Aorta (tissue), 5 donors: ENCODE measurements around the gene NOTCH2. TPM values are rescaled to one million over a fixed set of nuclear protein-coding genes. Genes with fewer than 3 reads are reported as not detected.

ENCODE experiments used
- ATAC-seq: fragments of 200-7000 bp; cut with Tn5 transposase; one replicate; pipeline ENCODE4 v1.9.1; 2022; ENCODE audit warnings: moderate library complexity; ENCODE audit not compliant: low FRiP score
- DNase-seq, 2 donors: peaks; one replicate each; pipeline ENCODE4 v3.0.0-alpha.2; 2020
- H3K27ac ChIP-seq, 2 donors: one replicate each; pipeline ENCODE4 v1.5.1; 2013; ENCODE audit warnings: low read length in 2 of 2, mild to moderate bottlenecking in 2 of 2, moderate library complexity in 2 of 2, control low read depth in 1 of 2, inconsistent platforms in 1 of 2, low read depth in 1 of 2
- H3K27me3 ChIP-seq, 2 donors: one replicate each; pipeline ENCODE4 v1.6.1; 2013; ENCODE audit warnings: control low read depth in 1 of 2, low read length in 1 of 2, mild to moderate bottlenecking in 1 of 2, moderate library complexity in 1 of 2; ENCODE audit not compliant: insufficient read depth in 2 of 2, control insufficient read depth in 1 of 2
- H3K36me3 ChIP-seq, 2 donors: one replicate each; pipeline ENCODE4 v1.6.1; 2013; ENCODE audit warnings: control low read depth in 1 of 2, low read length in 1 of 2, mild to moderate bottlenecking in 1 of 2; ENCODE audit not compliant: insufficient read depth in 2 of 2, control insufficient read depth in 1 of 2
- H3K4me1 ChIP-seq, 2 donors: one replicate each; pipeline ENCODE4 v1.6.1; 2013; ENCODE audit warnings: low read length in 2 of 2, control low read depth in 1 of 2, mild to moderate bottlenecking in 1 of 2, moderate library complexity in 1 of 2; ENCODE audit not compliant: insufficient read depth in 2 of 2, control insufficient read depth in 1 of 2
- H3K4me3 ChIP-seq, 2 donors: one replicate each; pipeline ENCODE4 v1.5.1; 2013; ENCODE audit warnings: low read length in 2 of 2, control low read depth in 1 of 2, mild to moderate bottlenecking in 1 of 2
- H3K9me3 ChIP-seq: one replicate; pipeline ENCODE4 v1.6.1; 2013; ENCODE audit warnings: mild to moderate bottlenecking, low read length; ENCODE audit not compliant: control insufficient read depth
- WGBS, 2 donors: extraction: QIAGEN DNeasy Blood & Tissue Kit; methylation state at CpG; one replicate each; pipeline ENCODE4 v1.1.7; 2013; 5-methylcytosine and 5-hydroxymethylcytosine counted together
- intact Hi-C, 2 donors: fragments of 100-400 bp; cut with DNase I; formaldehyde crosslinking; loops; one replicate each; pipeline versions ENCODE4 v1.14.2 to v1.15.0; 2022
- polyA plus RNA-seq, 2 donors: library from polyadenylated mRNA; stranded (reverse); fragments of 200-250 nt; gene quantifications; one replicate each; pipeline ENCODE4 v1.2.3, GENCODE V29; 2013
- total RNA-seq, 2 donors: library from RNA; stranded (reverse); fragmentation: NEBNext Ultra II Directional; extraction: Animal tissue kit (Norgen Biotek cat#: 25700); gene quantifications; one replicate each; pipeline ENCODE4 v1.2.1, GENCODE V29; 2021
- donor health status: healthy with polysubstance abuse.
- donor health status: Bipolar disorder and iron deficiency.
- donor health status: DM: no; HTN: no; CAD: no.
- donor health status: DM: no; HTN: no; CAD: no.
- donor health status: DM: yes; HTN: yes; CAD: no.

The NOTCH2 gene
- total and polyA plus RNA-seq, 4 donors, result 6.8 to 216 (median 110) TPM

DNA sequence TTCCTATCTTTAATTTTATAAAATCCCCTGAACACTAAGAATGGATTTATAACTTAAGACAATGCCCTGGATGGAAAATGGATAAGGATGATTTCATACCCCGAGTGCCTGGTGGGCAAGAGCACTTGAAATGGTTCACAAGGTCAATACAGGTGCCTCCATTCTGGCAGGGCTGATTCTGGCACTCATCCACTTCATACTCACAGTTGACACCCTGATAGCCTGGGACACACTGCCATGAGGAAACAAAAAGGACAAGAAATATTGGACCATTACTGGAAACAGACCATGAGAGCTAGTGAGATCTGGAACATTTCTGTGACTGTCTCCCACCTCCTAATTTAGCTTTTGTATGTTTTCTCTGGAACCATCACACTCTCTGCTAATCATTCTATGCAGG is 134.1 kb downstream of the NOTCH2 start:
- no peak for DNase-seq
- no peak for ATAC-seq
- intact Hi-C loops, result no loop called here
- H3K36me3 ChIP-seq, result peaks cover 8 to 10% of the 10 kb centered on the region in 2 donors
- H3K4me3 ChIP-seq, result no peak overlapping the region
- peaks cover 1% of the 10 kb centered on the region for H3K9me3 ChIP-seq
- 69 to 76% methylated on average over 1 of the region's 1 CpG for WGBS, 2 donors
- H3K27me3 ChIP-seq, result no peaks in the 10 kb centered on the region
- no peak overlapping the region for H3K27ac ChIP-seq
- H3K4me1 ChIP-seq, result no peaks in the 10 kb centered on the region

DNA sequence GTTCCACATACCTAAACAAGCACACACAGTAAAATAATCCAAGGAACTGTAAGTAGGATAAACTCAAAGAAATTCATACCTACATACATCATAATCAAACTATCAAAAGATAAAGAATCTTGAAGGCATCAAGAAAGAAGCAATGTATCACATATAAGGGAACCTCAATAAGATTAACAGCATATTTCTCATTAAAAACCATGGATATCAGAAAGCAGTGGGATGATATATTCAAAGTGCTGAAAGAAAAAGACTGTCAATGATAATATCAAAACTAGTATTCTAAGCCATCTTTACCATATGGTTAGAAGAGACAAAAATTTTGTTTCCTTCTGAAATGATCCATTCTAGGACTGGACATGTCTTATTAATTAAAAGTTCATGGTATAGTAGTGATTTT is 136.1 kb downstream of the NOTCH2 start:
- Histone ChIP-seq H3K4me1 (no peaks in the 10 kb centered on the region), H3K27me3 (no peaks in the 10 kb centered on the region), H3K27ac (no peak overlapping the region), H3K36me3 (peaks cover 6 to 16% of the 10 kb centered on the region in 2 donors), H3K9me3 (peaks cover 1% of the 10 kb centered on the region), H3K4me3 (no peak overlapping the region)
- intact Hi-C loops, result no loop called here
- DNase-seq (no peak), ATAC-seq (no peak)

DNA sequence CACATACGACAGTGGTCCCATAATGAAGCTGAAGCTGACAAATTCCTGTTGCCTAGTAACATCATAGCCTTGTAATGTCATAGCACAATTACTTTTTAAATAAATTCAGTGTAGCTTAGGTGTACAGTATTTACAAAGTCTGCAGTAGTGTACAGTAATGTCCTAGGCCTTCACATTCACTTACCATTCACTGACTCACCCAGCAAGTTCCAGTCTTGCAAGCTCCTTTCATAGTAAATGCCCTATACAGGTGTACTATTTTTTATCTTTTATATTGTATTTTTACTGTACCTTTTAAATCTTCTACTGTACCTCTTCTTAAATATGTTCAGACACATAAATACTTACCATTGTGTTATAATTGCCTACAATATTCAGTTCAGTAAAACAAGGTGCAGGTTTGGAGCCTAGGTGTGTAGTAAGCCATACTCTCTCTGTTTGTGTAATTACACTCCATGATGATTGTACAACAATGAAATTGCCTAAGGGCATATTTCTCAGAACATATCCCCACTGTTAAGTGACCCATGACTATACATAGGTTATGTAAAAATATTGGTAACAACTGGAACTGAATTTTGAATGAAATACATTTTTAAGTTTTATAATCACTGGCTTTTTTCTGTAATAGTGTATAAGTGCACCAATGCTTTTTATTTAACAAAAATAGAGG is 139.7 kb downstream of the NOTCH2 start:
- ATAC-seq, result no peak
- Histone ChIP-seq H3K9me3 (peaks cover 1% of the 10 kb centered on the region), H3K27me3 (no peaks in the 10 kb centered on the region), H3K36me3 (peaks cover 5 to 24% of the 10 kb centered on the region in 2 donors), H3K27ac (no peak overlapping the region), H3K4me1 (no peaks in the 10 kb centered on the region), H3K4me3 (no peak overlapping the region)
- DNase-seq, result no peak
- intact Hi-C loops, result no loop called here
- whole genome bisulfite sequencing, 2 donors, result 97 to 100% methylated on average over 1 of the region's 1 CpG

DNA sequence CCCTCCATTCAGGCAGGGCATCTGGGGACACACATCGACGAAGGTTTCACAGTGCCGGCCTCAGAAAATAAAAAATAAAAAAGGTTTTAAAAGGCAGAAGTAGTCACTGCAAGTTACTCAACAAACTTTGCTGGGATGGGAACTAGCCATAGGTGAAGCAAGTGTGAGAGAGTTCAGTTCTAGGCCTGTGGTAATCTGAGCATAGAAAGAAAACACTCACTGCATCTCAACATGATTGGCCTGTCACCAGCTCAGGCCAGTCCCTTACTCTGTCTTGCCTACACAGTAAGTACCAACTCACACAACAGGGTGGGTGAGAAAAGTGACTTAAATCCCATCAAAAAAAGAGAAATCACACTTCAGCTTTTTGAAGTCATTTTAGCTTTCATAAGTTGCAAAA is 142.9 kb downstream of the NOTCH2 start:
- 89 to 94% methylated on average over 3 of the region's 3 CpGs for WGBS, 2 donors
- DNase-seq (no peak), ATAC-seq (no peak)
- H3K27ac ChIP-seq, result no peak overlapping the region
- peaks cover 8 to 33% of the 10 kb centered on the region in 2 donors for H3K36me3 ChIP-seq
- H3K27me3 ChIP-seq, result no peaks in the 10 kb centered on the region
- intact Hi-C loops, result no loop called here
- H3K4me3 ChIP-seq, result no peak overlapping the region
- no peaks in the 10 kb centered on the region for H3K4me1 ChIP-seq
- no peaks in the 10 kb centered on the region for H3K9me3 ChIP-seq

DNA sequence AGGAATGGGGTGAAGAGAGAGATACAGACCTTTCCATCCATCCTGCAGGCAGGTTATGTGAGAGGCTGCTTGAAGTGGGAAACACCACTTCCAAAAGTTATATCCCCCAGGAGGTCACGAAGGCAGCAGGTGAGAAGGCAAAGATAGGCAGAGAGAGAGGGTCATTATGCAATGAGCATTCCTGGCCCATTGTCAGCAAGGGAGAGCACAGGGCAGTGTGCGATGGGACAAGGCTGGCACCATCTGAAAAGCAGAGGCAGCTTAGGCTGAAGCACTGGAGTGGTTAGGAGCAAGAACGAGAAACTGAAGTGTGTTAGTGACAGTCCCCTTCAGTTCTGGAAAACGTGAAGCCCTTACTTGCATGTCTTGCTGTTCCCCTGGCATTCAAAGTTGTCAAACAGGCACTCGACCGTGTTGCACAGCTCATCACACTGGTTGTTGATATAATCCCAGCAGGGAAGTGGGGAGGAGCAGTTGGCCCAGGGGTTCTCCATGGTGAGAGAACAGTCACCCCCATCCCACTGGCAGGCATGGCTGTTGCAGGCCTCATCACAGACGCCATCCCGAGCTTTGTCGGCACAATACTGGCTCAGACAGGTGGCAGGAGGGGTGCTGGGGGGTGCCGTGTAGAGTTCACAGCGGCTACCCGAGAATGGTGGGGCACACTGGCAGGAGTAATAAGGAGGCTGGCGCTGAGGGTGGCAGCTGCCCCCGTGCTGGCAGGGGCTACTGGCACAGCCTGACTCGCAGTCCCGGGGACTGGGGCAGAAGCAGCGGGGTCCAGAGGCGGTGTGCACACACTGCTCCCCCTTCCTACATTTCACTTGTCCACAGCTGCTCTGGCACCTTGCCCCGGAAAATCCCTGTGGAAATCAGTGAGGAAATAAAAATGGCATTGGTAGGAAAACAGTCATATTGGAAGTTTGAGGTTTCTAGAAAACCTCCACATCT is 144.2 kb downstream of the NOTCH2 start:
- intact Hi-C loops, result no loop called here
- Histone ChIP-seq H3K36me3 (peaks cover 8 to 39% of the 10 kb centered on the region in 2 donors), H3K4me1 (no peaks in the 10 kb centered on the region), H3K27me3 (no peaks in the 10 kb centered on the region), H3K27ac (no peak overlapping the region), H3K9me3 (no peaks in the 10 kb centered on the region), H3K4me3 (no peak overlapping the region)
- 76 to 82% methylated on average over 19 of the region's 19 CpGs for WGBS, 2 donors
- DNase-seq (no peak), ATAC-seq (no peak)

DNA sequence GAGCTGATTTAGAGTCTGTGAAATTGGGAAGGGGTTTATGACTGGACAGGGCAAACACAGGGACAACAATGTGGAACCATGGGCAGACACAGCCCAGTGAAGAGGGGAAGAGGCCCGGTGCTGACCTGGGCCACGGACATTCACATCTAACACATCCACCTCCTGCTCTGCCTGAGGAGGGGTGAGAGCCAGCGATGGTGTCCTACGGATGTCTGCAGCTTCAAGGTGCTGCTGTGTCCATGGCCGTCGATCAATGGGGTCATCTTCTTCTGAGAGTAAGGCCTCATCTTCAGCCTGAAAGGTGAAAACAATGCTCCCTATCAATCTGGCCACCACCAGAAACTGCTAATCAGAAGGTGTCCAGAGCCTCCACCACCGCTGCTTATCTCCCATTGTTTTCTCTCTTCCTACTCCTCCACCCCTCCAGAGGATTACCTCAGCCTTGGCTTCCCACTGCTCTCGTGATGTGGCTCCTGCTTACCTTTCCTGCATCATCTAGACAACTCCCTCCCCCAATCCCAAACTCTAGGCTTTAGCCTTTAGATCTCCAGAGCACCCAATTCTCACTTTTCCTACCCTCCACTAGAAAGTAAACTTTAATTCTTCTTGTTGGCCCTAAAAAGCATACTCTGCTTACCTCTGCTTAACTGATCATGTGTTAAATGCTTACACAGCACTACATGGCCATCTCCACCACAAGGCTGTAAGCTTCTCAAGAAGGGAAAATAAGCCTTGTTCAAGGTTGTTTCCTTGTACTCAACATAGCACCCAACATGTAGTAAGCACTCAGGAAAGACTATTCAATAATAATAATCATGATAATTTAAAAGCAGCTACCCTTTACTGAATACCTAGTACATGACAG is 149.1 kb downstream of the NOTCH2 start:
- WGBS, 2 donors, result 84 to 88% methylated on average over 8 of the region's 8 CpGs
- Histone ChIP-seq H3K4me1 (no peaks in the 10 kb centered on the region), H3K36me3 (peaks cover 16 to 47% of the 10 kb centered on the region in 2 donors)

DNA sequence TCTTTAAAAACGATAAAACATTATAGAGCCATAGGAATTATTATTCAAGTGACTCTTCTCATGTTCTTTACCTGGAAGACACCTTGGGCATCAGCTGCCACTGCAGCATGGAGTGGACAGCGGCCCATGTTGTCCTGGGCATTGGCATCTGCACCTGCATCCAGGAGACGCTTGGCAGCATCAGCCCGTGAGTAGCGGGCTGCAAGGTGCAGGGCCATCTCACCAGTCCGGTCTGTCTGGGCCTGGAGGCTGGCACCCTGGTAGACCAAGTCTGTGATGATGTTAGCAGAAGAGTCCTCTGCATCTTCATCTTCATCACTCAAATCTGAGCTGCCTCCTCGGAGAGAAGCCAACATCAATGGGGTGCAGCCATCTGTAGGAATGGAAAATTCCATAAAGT is 150.2 kb downstream of the NOTCH2 start:
- DNase-seq, result no peak
- ATAC-seq, result no peak
- intact Hi-C loops, result no loop called here
- Histone ChIP-seq H3K27me3 (no peaks in the 10 kb centered on the region), H3K27ac (no peak overlapping the region), H3K9me3 (no peaks in the 10 kb centered on the region), H3K4me1 (no peaks in the 10 kb centered on the region), H3K36me3 (peaks cover 17 to 48% of the 10 kb centered on the region in 2 donors), H3K4me3 (no peak overlapping the region)
- WGBS, 2 donors, result 90 to 91% methylated on average over 7 of the region's 7 CpGs

More for the DNA sequence above, 149.1 kb downstream of the NOTCH2 start:
- no peaks in the 10 kb centered on the region for H3K9me3 ChIP-seq
- no peaks in the 10 kb centered on the region for H3K27me3 ChIP-seq
- no peak overlapping the region for H3K4me3 ChIP-seq
- ATAC-seq, result no peak
- intact Hi-C loops, result no loop called here
- H3K27ac ChIP-seq, result no peak overlapping the region
- no peak for DNase-seq

DNA sequence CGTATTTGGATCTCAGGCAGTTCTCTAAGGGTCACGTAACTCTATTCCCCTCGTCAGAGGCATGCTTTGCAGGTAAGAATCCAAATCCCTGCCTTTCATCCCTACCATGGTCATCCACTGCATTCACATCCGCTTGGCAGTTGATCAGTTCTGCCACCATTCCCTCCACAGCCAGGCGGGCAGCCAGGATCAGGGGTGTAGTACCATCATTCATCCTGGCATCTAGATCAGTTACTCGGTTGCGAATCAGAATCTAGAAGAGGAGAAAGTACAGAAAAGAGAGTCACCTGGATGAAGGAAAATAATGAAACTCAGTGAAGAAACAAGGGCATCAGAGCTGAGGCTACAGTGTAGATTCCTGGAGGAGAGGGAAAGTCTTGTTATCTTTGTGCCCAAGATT is 151.2 kb downstream of the NOTCH2 start:
- WGBS, 2 donors, result 92 to 93% methylated on average over 7 of the region's 7 CpGs
- intact Hi-C loops, result no loop called here
- Histone ChIP-seq H3K36me3 (peaks cover 22 to 48% of the 10 kb centered on the region in 2 donors), H3K27ac (no peak overlapping the region), H3K4me1 (no peaks in the 10 kb centered on the region), H3K4me3 (no peak overlapping the region), H3K9me3 (no peaks in the 10 kb centered on the region), H3K27me3 (no peaks in the 10 kb centered on the region)
- ATAC-seq, result no peak
- no peak for DNase-seq
